Glutamatergic neuron (in vitro differentiated cells): ENCODE results near the gene NCF1. TPM values are rescaled to one million over a fixed set of nuclear protein-coding genes. Genes with fewer than 3 reads are reported as not detected.
"Not testable (repeated sequence)": the region's sequence is repeated elsewhere in the genome, so short reads cannot be mapped to it uniquely, and the experiment has no call there.

Experiments used
- DNase-seq: peaks from one replicate; pipeline ENCODE4 v3.0.0; 2022
- H3K27ac Mint-ChIP-seq: one replicate; pipeline ENCODE4 v1.8.0; 2020; ENCODE audit warnings: mild to moderate bottlenecking, mixed read lengths, inconsistent platforms; ENCODE audit not compliant: unreplicated experiment
- H3K27me3 Mint-ChIP-seq: one replicate; pipeline ENCODE4 v1.8.0; 2020; ENCODE audit warnings: mild to moderate bottlenecking, moderate library complexity, mixed read lengths, inconsistent platforms; ENCODE audit not compliant: unreplicated experiment
- H3K36me3 Mint-ChIP-seq: one replicate; pipeline ENCODE4 v1.8.0; 2020; ENCODE audit warnings: mild to moderate bottlenecking, mixed read lengths, inconsistent platforms; ENCODE audit not compliant: unreplicated experiment
- H3K4me1 Mint-ChIP-seq: one replicate; pipeline ENCODE4 v1.8.0; 2020; ENCODE audit warnings: mild to moderate bottlenecking, low read depth, mixed read lengths, inconsistent platforms; ENCODE audit not compliant: unreplicated experiment
- H3K4me3 Mint-ChIP-seq: one replicate; pipeline ENCODE4 v1.8.0; 2020; ENCODE audit warnings: mild to moderate bottlenecking, mixed read lengths, inconsistent platforms; ENCODE audit not compliant: unreplicated experiment
- H3K9me3 Mint-ChIP-seq: one replicate; pipeline ENCODE4 v1.8.0; 2020; ENCODE audit warnings: mild to moderate bottlenecking, moderate library complexity, mixed read lengths, inconsistent platforms; ENCODE audit not compliant: unreplicated experiment
- CTCF ChIP-seq: fragments of 200-600 bp; sonication (generic); IDR thresholded peaks from one replicate; pipeline ENCODE4 v1.5.0; 2021; ENCODE audit not compliant: partially characterized antibody, unreplicated experiment
- long read RNA-seq: library from polyadenylated mRNA; unstranded; transcript quantifications from one replicate; pipeline ENCODE4 v2.0.0, GENCODE V29; 2020; ENCODE audit not compliant: unreplicated experiment
- total RNA-seq: library from RNA; stranded (reverse); fragmentation: NEBNext Ultra II Directional; extraction: Animal tissue kit (Norgen Biotek cat#: 25700); gene quantifications from one replicate; pipeline ENCODE4 v1.2.1, GENCODE V29; 2021; ENCODE audit not compliant: unreplicated experiment

The NCF1 gene
- 0.54 TPM for total RNA-seq
- long read RNA-seq, result 0 reads

GRCh38 chr7:74773760-74774750 is at the start of gene NCF1:
NCF1 (plus strand) TSS chr7:74774011; CDS start chr7:74774032, 21 bp downstream.
- H3K9me3 Mint-ChIP-seq, H3K27ac Mint-ChIP-seq, H3K4me3 Mint-ChIP-seq, H3K36me3 Mint-ChIP-seq, H3K27me3 Mint-ChIP-seq, H3K4me1 Mint-ChIP-seq, DNase-seq: not testable (repeated sequence)

GRCh38 chr7:74725840-74726239 is 48.0 kb upstream of the NCF1 start:
- Mint-ChIP-seq H3K4me3 (no peak overlapping the region), H3K36me3 (no peaks in the 10 kb centered on the region), H3K4me1 (peaks cover 6% of the 10 kb centered on the region), H3K27me3 (no peaks in the 10 kb centered on the region), H3K9me3 (no peaks in the 10 kb centered on the region), H3K27ac (no peak overlapping the region)
- DNase-seq, result no peak
- no peak for TF ChIP-seq CTCF

GRCh38 chr7:74726309-74727101 is 47.3 kb upstream of the NCF1 start:
- peaks cover 6% of the 10 kb centered on the region for H3K4me1 Mint-ChIP-seq
- H3K27me3 Mint-ChIP-seq, result no peaks in the 10 kb centered on the region
- no peaks in the 10 kb centered on the region for H3K9me3 Mint-ChIP-seq
- TF ChIP-seq CTCF, result no peak
- no peak for DNase-seq
- H3K4me3 Mint-ChIP-seq, result no peak overlapping the region
- H3K27ac Mint-ChIP-seq, result peak overlapping the region; percentile 60
- no peaks in the 10 kb centered on the region for H3K36me3 Mint-ChIP-seq

- not testable (repeated sequence) for H3K9me3 Mint-ChIP-seq, H3K4me1 Mint-ChIP-seq, H3K4me3 Mint-ChIP-seq, H3K27me3 Mint-ChIP-seq, DNase-seq, H3K36me3 Mint-ChIP-seq, H3K27ac Mint-ChIP-seq
Measured at GRCh38 chr7:74728686-74729085, 45.1 kb upstream of the NCF1 start.

GRCh38 chr7:74730186-74730585 is 43.6 kb upstream of the NCF1 start:
- H3K27ac Mint-ChIP-seq, H3K27me3 Mint-ChIP-seq, H3K9me3 Mint-ChIP-seq, H3K4me1 Mint-ChIP-seq, H3K4me3 Mint-ChIP-seq, H3K36me3 Mint-ChIP-seq, DNase-seq: not testable (repeated sequence)

- not testable (repeated sequence) for H3K27ac Mint-ChIP-seq, H3K4me1 Mint-ChIP-seq, H3K27me3 Mint-ChIP-seq, H3K4me3 Mint-ChIP-seq, DNase-seq, H3K9me3 Mint-ChIP-seq, H3K36me3 Mint-ChIP-seq
Measured at GRCh38 chr7:74739974-74740703, 33.7 kb upstream of the NCF1 start.

- not testable (repeated sequence) for H3K4me1 Mint-ChIP-seq, H3K27me3 Mint-ChIP-seq, DNase-seq, H3K4me3 Mint-ChIP-seq, H3K27ac Mint-ChIP-seq, H3K36me3 Mint-ChIP-seq, H3K9me3 Mint-ChIP-seq
Measured at GRCh38 chr7:74743936-74744557, 29.8 kb upstream of the NCF1 start.

DNA sequence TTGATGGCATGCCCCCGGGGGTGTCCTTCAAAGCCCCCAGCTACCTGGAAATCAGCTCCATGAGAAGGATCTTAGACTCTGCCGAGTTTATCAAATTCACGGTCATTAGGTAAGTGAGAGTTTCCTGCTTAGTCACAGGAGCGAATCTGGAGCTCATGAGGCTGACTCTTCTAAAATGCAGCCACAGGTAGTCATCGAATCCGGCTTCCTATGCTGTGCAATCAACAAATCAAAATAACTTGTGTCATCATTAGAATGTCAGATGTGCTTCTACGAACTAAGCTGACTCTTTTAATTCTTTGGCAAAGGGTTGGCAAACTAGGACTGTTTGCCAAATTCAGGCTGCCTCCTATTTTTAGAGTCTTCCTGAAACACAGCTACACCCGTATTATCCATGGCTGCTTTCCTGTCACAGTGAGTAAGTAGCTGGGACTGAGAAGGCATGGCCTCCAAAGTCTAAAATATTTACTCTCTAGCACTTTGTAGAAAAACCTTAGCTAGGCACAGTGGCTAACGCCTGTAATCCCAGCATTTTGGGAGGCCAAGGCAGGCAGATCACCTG is 19.8 kb upstream of the NCF1 start:
- DNase-seq, H3K36me3 Mint-ChIP-seq, H3K27ac Mint-ChIP-seq, H3K9me3 Mint-ChIP-seq, H3K4me1 Mint-ChIP-seq, H3K27me3 Mint-ChIP-seq, H3K4me3 Mint-ChIP-seq: not testable (repeated sequence)

- not testable (repeated sequence) for H3K4me3 Mint-ChIP-seq, H3K27me3 Mint-ChIP-seq, H3K4me1 Mint-ChIP-seq, DNase-seq, H3K36me3 Mint-ChIP-seq, H3K9me3 Mint-ChIP-seq, H3K27ac Mint-ChIP-seq
Measured at GRCh38 chr7:74756673-74757072, 17.1 kb upstream of the NCF1 start.
